ENCODE results near the gene PPP1R13B. TPM values are rescaled to one million over a fixed set of nuclear protein-coding genes. Genes with fewer than 3 reads are reported as not detected.

The PPP1R13B gene
- total RNA-seq, 1 experiment from 2014 or later: 10.3 TPM

- TF ChIP-seq ZNF281 (CRISPR knock-in tag; IDR thresholded peaks at IDR 0.05): no peak
- TF ChIP-seq ZBTB21 (CRISPR knock-in tag; IDR thresholded peaks at IDR 0.05; ENCODE audit: borderline replicate concordance): no peak
- TF ChIP-seq CDX4 (CRISPR knock-in tag; IDR thresholded peaks at IDR 0.05; ENCODE audit: borderline replicate concordance): no peak
- TF ChIP-seq TP53 (CRISPR knock-in tag; IDR thresholded peaks at IDR 0.05): no peak
- no peak for TF ChIP-seq USF2 (CRISPR knock-in tag; IDR thresholded peaks at IDR 0.05)
Observed at GRCh38 chr14:103833711-103834110, 13.7 kb downstream of the PPP1R13B start (continued).

- ChIA-PET CTCF (interaction anchor here (0.5 to 2.5 kb wide), 4 partner anchors 20 to 69 kb away, joined by 3 to 11 read pairs (median 4); no protein-coding TSS in a partner anchor), POLR2A (no interaction called here)
- TF ChIP-seq ATF3 (CRISPR knock-in tag; conservative IDR thresholded peaks at IDR 0.05) (no peak), AR (CRISPR knock-in tag; IDR thresholded peaks at IDR 0.05) (no peak)
- no peaks in the 10 kb centered on the region for H3K36me3 Mint-ChIP-seq
- ATAC-seq (no peak), DNase-seq (ENCODE audit: low spot score) (no peak)
- no peak overlapping the region for H3K27ac Mint-ChIP-seq
- no peaks in the 10 kb centered on the region; the same call in 1 of the 2 replicates for H3K27me3 Mint-ChIP-seq (ENCODE audit: low read depth)
- H3K9me3 Mint-ChIP-seq: no peaks in the 10 kb centered on the region
- no peaks in the 10 kb centered on the region for H3K4me1 Mint-ChIP-seq
- no peak overlapping the region for H3K4me3 Mint-ChIP-seq
Observed at GRCh38 chr14:103832046-103832445, 15.3 kb downstream of the PPP1R13B start.

- H3K27ac Mint-ChIP-seq: no peak overlapping the region
- no peaks in the 10 kb centered on the region for H3K9me3 Mint-ChIP-seq
- no peak for TF ChIP-seq EMX1 (CRISPR knock-in tag; IDR thresholded peaks at IDR 0.05)
- no peak for TF ChIP-seq CTCF (IDR thresholded peaks at IDR 0.05)
- no peak for TF ChIP-seq ZNF425 (CRISPR knock-in tag; conservative IDR thresholded peaks at IDR 0.05)
- CTCF ChIA-PET: interaction anchor here (2.5 kb wide), 1 partner anchor 70 kb away, joined by 11 read pairs; no protein-coding TSS in a partner anchor
- POLR2A ChIA-PET: no interaction called here
- no peaks in the 10 kb centered on the region for H3K36me3 Mint-ChIP-seq
- no peaks in the 10 kb centered on the region; the same call in 1 of the 2 replicates for H3K27me3 Mint-ChIP-seq (ENCODE audit: low read depth)
- no peak for DNase-seq (ENCODE audit: low spot score)
- no peak overlapping the region for H3K4me3 Mint-ChIP-seq
- ATAC-seq: no peak
- no peaks in the 10 kb centered on the region for H3K4me1 Mint-ChIP-seq
Observed at GRCh38 chr14:103830511-103831270, 16.7 kb downstream of the PPP1R13B start.

All from WTC11 (cell line).